HG03520 (cell line): Measurements from ENCODE around the gene SNX18.

Source experiments
- ATAC-seq: cut with Tn5 transposase; IDR thresholded peaks from one replicate; pipeline ENCODE4 v1.9.1; 2021; ENCODE audit warnings: mild to moderate bottlenecking, moderate library complexity; ENCODE audit not compliant: unreplicated experiment

SNX18 gene

GRCh38 chr5:54538156-54538555, 20.6 kb downstream of the SNX18 start:
- no peak for ATAC-seq

DNA sequence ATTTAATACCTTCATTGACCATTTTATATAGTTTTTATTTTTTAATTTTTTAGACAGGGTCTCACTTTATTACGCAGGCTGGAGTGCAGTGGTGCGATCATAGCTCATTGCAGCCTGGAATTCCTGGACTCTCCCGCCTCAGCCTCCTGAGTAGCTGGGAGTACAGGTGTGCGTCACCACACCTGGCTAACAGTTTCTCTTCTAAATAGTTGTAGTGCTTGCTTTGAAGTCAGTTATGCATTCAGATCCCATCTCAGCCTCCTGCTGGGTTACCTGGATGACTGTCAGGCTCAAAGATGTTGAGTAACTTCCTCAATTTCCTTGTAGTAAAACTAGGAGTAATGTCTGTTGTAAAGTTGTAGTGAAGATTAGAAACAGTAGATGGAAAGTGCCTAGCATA, 21.4 kb downstream of the SNX18 start:
- no peak for ATAC-seq

GRCh38 chr5:54540286-54540685, 22.7 kb downstream of the SNX18 start:
- ATAC-seq, result no peak

- no peak for ATAC-seq
Observed at GRCh38 chr5:54541823-54542783, 24.5 kb downstream of the SNX18 start.

- ATAC-seq, result no peak
Observed at GRCh38 chr5:54544044-54544443, 26.5 kb downstream of the SNX18 start.

DNA sequence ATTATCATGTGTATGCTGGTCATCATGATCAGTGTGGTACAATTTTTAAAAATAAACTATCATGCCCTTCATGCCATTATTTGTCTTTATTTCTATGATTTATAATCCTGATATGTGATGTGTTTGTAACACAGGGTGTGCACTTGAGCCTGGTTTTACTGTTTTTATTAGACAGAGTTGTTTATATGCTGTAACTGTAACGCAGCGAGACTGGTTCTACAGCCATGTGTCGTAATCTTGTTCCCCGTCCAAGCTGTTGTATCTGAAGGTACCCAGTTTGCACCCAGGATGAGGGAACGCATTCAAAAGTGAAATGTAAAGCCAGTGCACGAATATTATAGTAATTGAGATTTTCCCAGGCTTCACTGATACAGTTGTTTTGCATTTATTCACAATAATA, 28.2 kb downstream of the SNX18 start:
- ATAC-seq, result no peak

DNA sequence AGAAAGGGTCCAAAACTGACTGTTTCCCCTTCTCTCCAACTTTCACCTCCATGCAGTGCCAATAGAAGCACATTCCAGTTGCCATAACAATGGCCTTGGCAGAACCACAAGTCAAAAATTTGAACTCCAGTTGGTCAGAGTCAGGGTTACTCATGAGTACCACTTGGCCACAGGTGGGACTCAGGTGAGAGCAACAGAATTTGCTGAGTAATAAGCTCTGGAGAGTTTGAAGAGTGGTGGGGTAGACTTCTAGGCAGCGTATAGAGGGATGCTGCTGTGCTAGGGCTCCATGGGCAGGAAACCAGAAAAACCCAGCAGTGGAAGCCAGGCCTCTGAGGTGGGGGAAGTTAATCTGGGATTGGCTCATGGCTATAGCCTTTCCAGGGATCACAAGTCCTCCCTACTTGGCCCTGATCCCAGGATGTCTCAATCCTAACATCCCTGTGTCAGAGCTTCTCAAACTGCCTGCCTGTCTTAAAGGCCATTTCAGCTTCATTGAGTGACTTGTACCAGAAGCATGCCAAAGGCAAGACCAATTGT, 30.2 kb downstream of the SNX18 start:
- no peak for ATAC-seq

DNA sequence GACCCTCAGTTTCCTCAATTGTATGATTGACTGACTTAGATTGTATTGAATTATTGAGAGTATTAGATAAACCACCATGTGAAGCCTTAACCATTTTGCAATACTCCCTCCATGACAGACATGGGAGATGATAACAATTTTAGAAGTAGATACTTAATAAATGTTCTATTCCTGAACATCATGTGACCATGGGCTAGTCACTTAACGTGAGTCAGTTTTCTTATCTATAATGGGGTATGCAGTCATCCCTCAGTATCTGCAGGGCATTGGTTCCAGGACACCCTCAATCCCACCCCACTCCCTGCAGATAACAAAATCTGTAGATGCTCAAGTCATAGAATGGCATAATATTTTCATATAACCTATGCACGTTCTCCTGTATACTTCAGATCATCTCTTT, 31.0 kb downstream of the SNX18 start:
- no peak for ATAC-seq

- ATAC-seq, result no peak
Observed at GRCh38 chr5:54551292-54551691, 33.7 kb downstream of the SNX18 start.

- ATAC-seq, result no peak
Observed at GRCh38 chr5:54551926-54552325, 34.4 kb downstream of the SNX18 start.

DNA sequence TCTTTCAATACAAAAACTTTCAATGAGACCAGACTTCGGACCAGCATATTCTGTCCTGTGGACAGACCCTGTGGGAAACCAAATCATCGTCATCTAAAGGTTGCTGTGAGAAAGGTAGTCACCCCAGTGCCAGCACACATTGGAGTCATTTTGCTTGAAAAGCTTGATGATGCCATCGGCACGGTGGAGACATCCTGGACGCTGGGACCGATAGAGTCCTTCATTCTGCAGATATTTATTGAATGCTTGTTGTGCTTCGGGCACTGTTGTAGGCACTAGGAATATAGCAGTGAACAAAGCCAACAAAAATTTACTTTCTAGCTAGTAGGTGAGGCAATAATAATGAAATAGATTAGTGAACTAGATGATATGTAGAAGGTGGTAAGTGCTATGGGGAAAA, 34.9 kb downstream of the SNX18 start:
- no peak for ATAC-seq

- no peak for ATAC-seq
Observed at GRCh38 chr5:54553659-54554207, 36.2 kb downstream of the SNX18 start.

GRCh38 chr5:54556141-54556540, 38.6 kb downstream of the SNX18 start:
- ATAC-seq, result no peak

DNA sequence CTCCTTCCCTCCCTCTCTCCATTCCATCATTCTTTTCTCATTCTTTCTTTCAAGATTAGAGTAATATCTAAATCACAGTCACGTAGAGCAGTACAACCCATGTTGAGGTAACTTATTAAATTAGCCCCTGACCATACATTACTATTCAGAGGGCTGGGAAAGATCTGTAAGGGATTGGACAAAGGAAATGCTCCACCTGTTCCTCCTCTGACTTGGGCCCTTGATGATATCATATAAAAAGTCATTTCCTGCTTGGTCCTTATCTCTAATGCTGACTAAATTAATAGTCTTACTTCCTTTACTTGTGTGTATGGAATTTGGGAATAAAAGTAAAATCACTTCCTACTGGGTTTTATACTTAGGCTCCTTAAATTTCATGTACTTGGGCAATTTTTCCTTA, 40.8 kb downstream of the SNX18 start:
- no peak for ATAC-seq

GRCh38 chr5:54561651-54562050, 44.1 kb downstream of the SNX18 start:
- no peak for ATAC-seq

GRCh38 chr5:54563083-54563761, 45.7 kb downstream of the SNX18 start:
- ATAC-seq, result no peak

- ATAC-seq, result no peak
Observed at GRCh38 chr5:54567996-54568395, 50.4 kb downstream of the SNX18 start.

DNA sequence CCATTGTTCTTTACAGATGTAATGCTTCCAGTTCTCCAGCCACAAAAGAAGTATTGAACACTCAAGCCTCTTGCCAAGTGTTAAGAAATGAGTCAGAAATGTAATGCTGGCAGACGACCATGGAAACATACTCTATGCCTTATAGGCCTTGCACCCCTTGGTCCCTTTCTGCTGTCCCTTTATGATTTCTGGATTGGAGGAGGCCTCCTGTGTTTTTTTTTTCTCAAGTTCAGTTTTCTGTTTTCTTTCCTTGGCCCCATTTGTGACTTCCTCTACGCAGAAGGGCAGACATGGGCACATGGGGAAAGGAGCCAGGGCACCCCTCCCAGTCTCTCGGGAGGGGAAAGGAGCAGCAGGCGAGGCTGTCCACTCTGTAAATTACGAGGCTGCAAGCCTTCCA, 53.4 kb downstream of the SNX18 start:
- no peak for ATAC-seq

DNA sequence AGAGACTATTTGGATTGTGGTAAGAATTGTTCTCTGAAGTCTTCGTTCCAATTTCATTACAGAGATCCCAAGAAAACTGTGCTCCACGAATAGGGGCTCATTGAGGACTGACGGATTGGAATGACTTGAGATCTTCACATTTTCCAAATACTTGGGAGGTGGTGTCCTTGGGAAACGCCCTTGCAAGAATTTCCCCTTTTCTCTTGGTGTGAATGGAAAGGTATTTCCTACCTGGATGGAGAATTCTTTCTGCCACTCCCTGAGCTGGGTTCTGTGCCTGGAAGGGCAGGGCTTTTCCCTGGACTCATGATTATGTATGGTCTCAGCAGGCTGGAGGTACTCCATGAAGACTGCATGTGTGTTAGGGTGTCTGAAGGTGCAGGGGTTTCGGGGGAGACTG, 53.9 kb downstream of the SNX18 start:
- no peak for ATAC-seq

- ATAC-seq, result no peak
Observed at GRCh38 chr5:54573812-54574489, 56.4 kb downstream of the SNX18 start.

DNA sequence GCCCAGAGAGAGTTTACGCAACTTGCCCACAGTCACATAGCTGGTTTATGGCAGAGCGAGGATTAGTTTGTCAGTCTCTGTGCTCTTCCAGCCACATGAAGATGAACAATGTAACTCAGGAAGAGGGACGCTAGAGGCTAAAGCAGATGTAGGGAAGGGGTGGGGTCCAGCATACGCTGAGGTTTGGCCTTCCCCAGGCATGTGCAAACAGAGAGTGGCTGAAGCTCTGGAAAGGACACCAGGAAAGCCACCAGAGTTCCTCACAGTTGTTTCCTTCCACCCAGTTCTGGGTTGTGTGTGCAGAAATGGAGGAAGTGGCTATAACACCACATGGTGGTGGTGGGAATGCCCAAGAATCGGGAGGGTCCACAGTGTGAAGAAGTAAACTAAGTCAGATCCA, 60.0 kb downstream of the SNX18 start:
- no peak for ATAC-seq
